Dermis blood vessel endothelial cell (primary cell): Measurements from ENCODE around the gene YY1. TPM values are rescaled to one million over a fixed set of nuclear protein-coding genes. Genes with fewer than 3 reads are reported as not detected.

Source experiments
- DNase-seq: peaks from one replicate; pipeline ENCODE4 v3.0.0; 2010
- total RNA-seq: library from RNA; depleted of rRNA; stranded (reverse); fragments of >200 nt; gene quantifications from 2 replicates; pipeline ENCODE4 v1.2.3, GENCODE V29; 2014

YY1 gene
- total RNA-seq, 1 donor from 2014 or later, result 55.1 TPM

DNA sequence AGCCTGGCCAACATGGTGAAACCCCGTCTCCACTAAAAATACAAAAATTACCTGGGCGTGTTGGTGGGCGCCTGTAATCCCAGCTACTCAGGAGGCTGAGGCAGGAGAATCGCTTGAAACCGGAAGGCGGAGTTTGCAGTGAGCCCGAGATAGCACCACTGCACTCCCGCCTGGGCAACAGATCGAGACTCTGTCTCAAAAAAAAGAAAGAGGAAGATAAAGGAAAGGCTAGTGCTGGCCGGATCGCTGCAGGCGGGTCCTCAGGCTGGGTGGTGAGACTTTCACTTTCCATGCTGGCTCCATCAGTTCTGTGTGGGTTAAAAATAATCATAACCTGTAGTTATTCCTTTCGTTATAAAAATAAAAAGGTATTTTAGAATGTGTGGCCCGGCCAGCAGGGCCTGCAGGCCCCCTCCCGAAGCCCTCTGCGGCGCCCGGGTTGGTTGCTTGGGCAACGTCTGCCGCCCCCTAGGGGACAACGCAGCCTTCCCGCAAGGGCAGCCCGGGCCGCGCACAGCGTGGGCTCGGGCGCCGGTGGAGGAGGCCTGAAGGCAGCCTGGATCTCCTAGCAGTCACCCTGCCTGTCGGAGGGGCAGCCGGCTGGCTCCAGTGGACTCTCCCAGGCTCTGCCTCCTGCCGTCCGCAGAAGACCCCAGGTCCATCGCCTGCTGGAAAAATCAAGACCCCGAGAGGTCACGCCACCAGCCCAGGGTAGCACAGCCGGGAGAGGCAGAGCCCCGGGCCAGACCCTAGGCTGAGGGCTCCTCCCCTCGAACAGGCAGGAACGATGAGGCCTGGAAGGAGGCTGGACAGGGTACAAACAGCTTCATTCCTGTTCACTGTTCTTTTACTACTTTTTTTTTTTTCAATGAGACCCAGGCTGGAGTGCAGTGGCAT, 79.2 kb downstream of the YY1 start:
- DNase-seq, result peak; percentile 81

DNA sequence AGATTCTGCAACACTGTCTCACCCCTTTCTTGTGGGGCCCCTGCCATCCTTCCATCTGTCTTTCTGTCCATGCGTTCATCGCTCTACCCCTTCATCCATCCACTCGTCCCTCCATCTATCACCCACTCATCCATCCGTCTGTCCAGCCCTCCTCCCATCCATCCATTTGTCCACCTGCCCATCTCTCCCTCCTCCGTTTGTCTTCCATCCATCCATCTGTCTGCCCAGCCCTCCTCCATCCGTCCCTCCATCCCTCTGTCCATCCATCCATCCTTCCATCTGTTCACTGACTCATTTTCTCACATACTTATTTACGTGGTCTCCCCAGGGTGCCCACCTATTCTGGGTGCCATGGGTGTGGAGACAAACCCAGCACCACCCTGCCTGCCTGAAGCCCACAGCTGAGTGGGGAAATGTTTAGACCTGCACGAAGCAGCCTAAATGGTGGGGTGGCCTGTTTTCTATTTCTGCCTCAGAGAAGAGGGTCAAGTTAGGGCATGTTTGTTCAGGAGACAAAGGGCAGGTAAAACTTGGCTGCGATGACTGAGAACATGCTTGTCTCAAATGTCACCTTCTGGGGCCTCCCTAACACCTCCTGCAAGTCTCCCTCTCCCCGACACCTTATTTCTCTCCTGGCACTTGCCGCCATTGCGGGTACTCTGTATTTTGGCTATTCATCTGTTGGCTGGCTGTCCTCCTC, 81.4 kb downstream of the YY1 start:
- no peak for DNase-seq

GRCh38 chr14:100321473-100322137, 82.7 kb downstream of the YY1 start:
- DNase-seq, result no peak

- DNase-seq, result no peak
Measured at GRCh38 chr14:100322138-100322957, 83.4 kb downstream of the YY1 start.

- DNase-seq, result no peak
Measured at GRCh38 chr14:100323121-100323941, 84.4 kb downstream of the YY1 start, which contains the start of gene SLC25A47. SLC25A47 (plus strand) TSS chr14:100323339; CDS start chr14:100323415, 76 bp downstream.

- no peak for DNase-seq
Measured at GRCh38 chr14:100323942-100324307, 85.0 kb downstream of the YY1 start.

GRCh38 chr14:100325231-100325632, 86.3 kb downstream of the YY1 start:
- DNase-seq, result no peak

- DNase-seq, result no peak
Measured at GRCh38 chr14:100325958-100326357, 87.0 kb downstream of the YY1 start.

DNA sequence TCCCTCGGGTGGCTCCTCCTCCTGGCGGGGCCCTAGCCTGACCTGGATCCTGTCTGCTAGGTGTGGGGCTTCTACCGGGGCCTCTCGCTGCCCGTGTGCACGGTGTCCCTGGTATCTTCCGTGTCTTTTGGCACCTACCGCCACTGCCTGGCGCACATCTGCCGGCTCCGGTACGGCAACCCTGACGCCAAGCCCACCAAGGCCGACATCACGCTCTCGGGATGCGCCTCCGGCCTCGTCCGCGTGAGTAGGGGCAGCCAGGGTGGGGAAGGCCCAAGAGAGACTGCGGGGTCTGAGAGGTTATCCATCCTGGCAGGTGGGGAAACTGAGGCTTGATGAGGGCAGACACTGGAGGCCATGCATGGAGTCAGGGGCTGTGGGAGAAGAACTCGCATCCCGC, 88.2 kb downstream of the YY1 start:
- DNase-seq, result no peak

DNA sequence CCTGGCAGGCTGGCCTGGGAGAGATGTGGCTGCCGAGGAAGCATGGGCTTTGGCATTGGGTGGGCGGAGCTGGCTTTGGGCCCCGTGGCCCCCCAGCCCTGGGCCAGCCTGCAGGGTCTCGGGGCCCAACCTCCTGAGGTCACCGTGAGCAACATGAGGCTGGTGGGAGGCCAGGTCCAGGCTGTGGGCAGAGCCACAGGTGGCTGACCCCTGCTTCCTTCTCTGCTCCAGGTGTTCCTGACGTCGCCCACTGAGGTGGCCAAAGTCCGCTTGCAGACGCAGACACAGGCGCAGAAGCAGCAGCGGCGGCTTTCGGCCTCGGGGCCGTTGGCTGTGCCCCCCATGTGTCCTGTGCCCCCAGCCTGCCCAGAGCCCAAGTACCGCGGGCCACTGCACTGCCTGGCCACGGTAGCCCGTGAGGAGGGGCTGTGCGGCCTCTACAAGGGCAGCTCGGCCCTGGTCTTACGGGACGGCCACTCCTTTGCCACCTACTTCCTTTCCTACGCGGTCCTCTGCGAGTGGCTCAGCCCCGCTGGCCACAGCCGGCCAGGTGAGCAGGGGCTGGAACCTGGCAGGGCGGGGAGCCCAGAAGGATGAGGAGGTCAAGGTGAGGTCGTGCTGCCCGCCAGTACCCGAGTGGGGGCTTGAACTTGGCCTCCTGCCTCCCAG, 89.7 kb downstream of the YY1 start:
- no peak for DNase-seq

- no peak for DNase-seq
Measured at GRCh38 chr14:100329233-100330006, 90.5 kb downstream of the YY1 start.

- DNase-seq, result no peak
Measured at GRCh38 chr14:100330007-100330344, 91.0 kb downstream of the YY1 start.

DNA sequence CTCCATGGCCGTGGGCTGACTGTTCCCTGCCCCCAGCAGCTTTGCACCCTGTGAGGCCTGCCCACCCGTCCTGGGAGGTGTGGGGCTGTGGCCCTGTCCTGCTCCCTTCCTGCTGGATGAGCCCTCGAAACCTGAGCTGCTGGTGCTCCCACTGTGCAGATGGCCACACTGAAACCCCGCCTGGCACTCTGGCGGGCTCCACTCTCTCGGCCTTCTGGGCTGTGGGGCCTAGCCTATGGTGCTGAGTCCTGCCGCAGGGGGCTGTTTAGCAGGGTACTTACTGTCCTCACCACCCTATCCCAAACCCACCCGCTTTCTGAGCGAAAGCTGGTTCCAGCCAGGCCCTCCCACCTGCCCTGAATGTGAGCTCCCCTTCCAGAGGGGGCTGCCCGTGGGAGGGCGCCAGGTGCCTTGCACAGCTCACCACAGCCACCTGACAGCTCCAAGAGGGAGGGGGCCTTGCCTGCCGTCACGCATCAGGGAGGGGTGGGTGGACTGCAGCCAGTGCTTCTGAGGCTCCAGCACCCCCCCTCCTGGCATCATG, 91.5 kb downstream of the YY1 start:
- no peak for DNase-seq

GRCh38 chr14:100332071-100332639, 93.2 kb downstream of the YY1 start:
- no peak for DNase-seq

Other genes with a start within 250 kb of the YY1 start
- gene EVL, start 173.7 kb upstream of the YY1 start, total RNA-seq, result 7.7 and 12.9 TPM in 2 replicates
- 0.68 and 2.0 TPM in 2 replicates for gene DEGS2, start 79.5 kb upstream of the YY1 start, total RNA-seq
- 86.2 and 145 TPM in 2 replicates for gene SLC25A29, start 67.3 kb downstream of the YY1 start, total RNA-seq
- not detected in 2 replicates for gene SLC25A47, start 84.2 kb downstream of the YY1 start, total RNA-seq
- gene WDR25, start 137.3 kb downstream of the YY1 start, total RNA-seq, result 27.8 and 29.3 TPM in 2 replicates